Mesothelial cell of epicardium (in vitro differentiated cells): Measurements from ENCODE around the gene RNU2-1. TPM values are rescaled to one million over a fixed set of nuclear protein-coding genes. Genes with fewer than 3 reads are reported as not detected.
"Not testable (repeated sequence)": the region's sequence is repeated elsewhere in the genome, so short reads cannot be mapped to it uniquely, and the experiment has no call there.

ENCODE experiments used
- DNase-seq, 2 experiments: peaks; one replicate each; pipeline ENCODE4 v3.0.0; 2021; ENCODE audit warnings: low spot score in 2 of 2; ENCODE audit not compliant: unreplicated experiment in 2 of 2
- H3K27ac Mint-ChIP-seq: 2 replicates; pipeline ENCODE4 v1.8.0; 2021; ENCODE audit warnings: mixed read lengths
- H3K27me3 Mint-ChIP-seq: 2 replicates; pipeline ENCODE4 v1.8.0; 2021; ENCODE audit warnings: low read depth, mixed read lengths
- H3K36me3 Mint-ChIP-seq: 2 replicates; pipeline ENCODE4 v1.8.0; 2021; ENCODE audit warnings: mixed read lengths
- H3K4me1 Mint-ChIP-seq: 2 replicates; pipeline ENCODE4 v1.8.0; 2021; ENCODE audit warnings: mixed read lengths
- H3K4me3 Mint-ChIP-seq: 2 replicates; pipeline ENCODE4 v1.8.0; 2021; ENCODE audit warnings: mild to moderate bottlenecking, moderate library complexity, mixed read lengths
- H3K9me3 Mint-ChIP-seq: 2 replicates; pipeline ENCODE4 v1.8.0; 2021; ENCODE audit warnings: mixed read lengths
- total RNA-seq: library from RNA; stranded (reverse); gene quantifications from 3 replicates; pipeline ENCODE4 v1.2.1, GENCODE V29; 2021
- TF ChIP-seq, protein P1 (sequence below): fragments of 200-600 bp; sonication (generic); IDR thresholded peaks from one replicate; pipeline ENCODE4 v1.5.0; 2021; ENCODE audit warnings: antibody characterized with exemption; ENCODE audit not compliant: unreplicated experiment

RNU2-1 gene
- total RNA-seq, 1 donor from 2014 or later: 7,362 TPM

- TF ChIP-seq, protein P1, sequence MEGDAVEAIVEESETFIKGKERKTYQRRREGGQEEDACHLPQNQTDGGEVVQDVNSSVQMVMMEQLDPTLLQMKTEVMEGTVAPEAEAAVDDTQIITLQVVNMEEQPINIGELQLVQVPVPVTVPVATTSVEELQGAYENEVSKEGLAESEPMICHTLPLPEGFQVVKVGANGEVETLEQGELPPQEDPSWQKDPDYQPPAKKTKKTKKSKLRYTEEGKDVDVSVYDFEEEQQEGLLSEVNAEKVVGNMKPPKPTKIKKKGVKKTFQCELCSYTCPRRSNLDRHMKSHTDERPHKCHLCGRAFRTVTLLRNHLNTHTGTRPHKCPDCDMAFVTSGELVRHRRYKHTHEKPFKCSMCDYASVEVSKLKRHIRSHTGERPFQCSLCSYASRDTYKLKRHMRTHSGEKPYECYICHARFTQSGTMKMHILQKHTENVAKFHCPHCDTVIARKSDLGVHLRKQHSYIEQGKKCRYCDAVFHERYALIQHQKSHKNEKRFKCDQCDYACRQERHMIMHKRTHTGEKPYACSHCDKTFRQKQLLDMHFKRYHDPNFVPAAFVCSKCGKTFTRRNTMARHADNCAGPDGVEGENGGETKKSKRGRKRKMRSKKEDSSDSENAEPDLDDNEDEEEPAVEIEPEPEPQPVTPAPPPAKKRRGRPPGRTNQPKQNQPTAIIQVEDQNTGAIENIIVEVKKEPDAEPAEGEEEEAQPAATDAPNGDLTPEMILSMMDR: no peak
- H3K9me3 Mint-ChIP-seq: no peaks in the 10 kb centered on the region
- peaks cover 50% of the 10 kb centered on the region for H3K36me3 Mint-ChIP-seq
- H3K4me3 Mint-ChIP-seq: no peak overlapping the region
- H3K27ac Mint-ChIP-seq: no peak overlapping the region
- H3K4me1 Mint-ChIP-seq: no peaks in the 10 kb centered on the region
- DNase-seq: no peak
- no peaks in the 10 kb centered on the region for H3K27me3 Mint-ChIP-seq
Observed at GRCh38 chr17:43199633-43200032, 34.1 kb downstream of the RNU2-1 start.

GRCh38 chr17:43193251-43193650 lies 40.5 kb downstream of the RNU2-1 start:
- H3K36me3 Mint-ChIP-seq: peaks cover 59% of the 10 kb centered on the region
- TF ChIP-seq, protein P1: no peak
- H3K27me3 Mint-ChIP-seq: no peaks in the 10 kb centered on the region
- no peaks in the 10 kb centered on the region for H3K4me1 Mint-ChIP-seq
- no peaks in the 10 kb centered on the region for H3K9me3 Mint-ChIP-seq
- no peak overlapping the region for H3K4me3 Mint-ChIP-seq
- DNase-seq: no peak
- no peak overlapping the region for H3K27ac Mint-ChIP-seq

GRCh38 chr17:43186656-43187055 lies 47.1 kb downstream of the RNU2-1 start:
- not testable (repeated sequence) for H3K4me3 Mint-ChIP-seq, H3K27ac Mint-ChIP-seq
- peaks cover 46% of the 10 kb centered on the region for H3K36me3 Mint-ChIP-seq

DNA sequence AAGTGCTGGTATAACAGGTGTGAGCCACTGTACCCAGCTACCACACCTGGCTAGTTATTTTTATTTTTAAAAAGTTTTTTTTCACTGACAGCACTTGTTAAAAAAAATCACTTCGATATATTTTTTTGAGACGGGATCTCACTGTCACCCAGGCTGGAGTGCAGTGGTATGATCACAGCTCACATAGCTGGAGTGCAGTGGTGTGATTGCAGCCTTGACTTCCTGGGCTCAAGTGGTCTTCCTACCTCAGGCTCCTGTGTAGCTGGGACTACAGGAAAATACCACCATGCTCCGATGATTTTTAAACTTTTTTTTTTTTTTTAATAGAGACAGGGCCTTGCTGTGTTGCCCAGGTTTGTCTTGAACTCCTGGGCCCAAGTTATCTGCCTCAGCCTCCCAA lies 49.9 kb downstream of the RNU2-1 start:
- TF ChIP-seq, protein P1: no peak
- Mint-ChIP-seq H3K4me3 (no peak overlapping the region), H3K27ac (no peak overlapping the region), H3K36me3 (peaks cover 32% of the 10 kb centered on the region), H3K27me3 (no peaks in the 10 kb centered on the region), H3K9me3 (no peaks in the 10 kb centered on the region), H3K4me1 (no peaks in the 10 kb centered on the region)
- no peak for DNase-seq

More at GRCh38 chr17:43186656-43187055, 47.1 kb downstream of the RNU2-1 start:
- H3K27me3 Mint-ChIP-seq, DNase-seq, H3K4me1 Mint-ChIP-seq, H3K9me3 Mint-ChIP-seq: not testable (repeated sequence)

Other genes starting within 250 kb of the RNU2-1 start
- gene RPL27, start 235.6 kb downstream of the RNU2-1 start, total RNA-seq: 1,019 to 1,067 TPM (median 1,060 TPM) in 3 replicates
- 5.6 to 6.3 TPM (median 5.9 TPM) in 3 replicates for gene IFI35, start 227.2 kb downstream of the RNU2-1 start, total RNA-seq
- 211 to 222 TPM (median 211 TPM) in 3 replicates for gene VAT1, start 211.6 kb downstream of the RNU2-1 start, total RNA-seq
- gene RND2, start 208.7 kb downstream of the RNU2-1 start, total RNA-seq: 7.6 to 8.7 TPM (median 8.7 TPM) in 3 replicates
- gene BRCA1, start 108.6 kb downstream of the RNU2-1 start, total RNA-seq: 12.5 to 15.5 TPM (median 12.6 TPM) in 3 replicates
- gene NBR1, start 62.8 kb downstream of the RNU2-1 start, total RNA-seq: 61.6 to 63.5 TPM (median 63.3 TPM) in 3 replicates
- gene TMEM106A, start 22.1 kb downstream of the RNU2-1 start, total RNA-seq: 12.6 to 14.1 TPM (median 13.3 TPM) in 3 replicates
- not detected in 3 replicates for gene CCDC200, start 5.4 kb downstream of the RNU2-1 start, total RNA-seq
- 7.9 to 8.6 TPM (median 8.1 TPM) in 3 replicates for gene ARL4D, start 165.0 kb upstream of the RNU2-1 start, total RNA-seq
- 64.4 to 71.9 TPM (median 68.6 TPM) in 3 replicates for gene DHX8, start 250.0 kb upstream of the RNU2-1 start, total RNA-seq